ENCODE data around the gene MYO1B. TPM values are rescaled to one million over a fixed set of nuclear protein-coding genes. Genes with fewer than 3 reads are reported as not detected.

The MYO1B gene
- total and polyA plus RNA-seq, 7 donors, result 6.2 to 37.1 (median 13.8) TPM

GRCh38 chr2:191257934-191258333 lies 12.7 kb downstream of the MYO1B start:
- intact Hi-C loops (cut with DNase I), result no loop called here
- 83 to 93% methylated on average over 5 of the region's 5 CpGs for WGBS, 2 donors

GRCh38 chr2:191258996-191259395 lies 13.8 kb downstream of the MYO1B start:
- H3K4me3 ChIP-seq, result no peak overlapping the region
- no peaks in the 10 kb centered on the region for H3K27me3 ChIP-seq
- no peak for DNase-seq
- no peaks in the 10 kb centered on the region for H3K9me3 ChIP-seq
- no peaks in the 10 kb centered on the region for H3K36me3 ChIP-seq
- WGBS, 2 donors, result 56 to 59% methylated on average over 3 of the region's 3 CpGs
- H3K4me1 ChIP-seq, result no peaks in the 10 kb centered on the region
- H3K27ac ChIP-seq, result no peak overlapping the region
- intact Hi-C loops (cut with DNase I), result no loop called here
- TF ChIP-seq EP300 (IDR thresholded peaks at IDR 0.05), result no peak
- TF ChIP-seq CTCF (IDR thresholded peaks at IDR 0.05), result no peak
- TF ChIP-seq POLR2AphosphoS5 (IDR thresholded peaks at IDR 0.05), result no peak
- no peak for TF ChIP-seq POLR2A (IDR thresholded peaks at IDR 0.05)

More at GRCh38 chr2:191257934-191258333, 12.7 kb downstream of the MYO1B start:
- TF ChIP-seq CTCF (IDR thresholded peaks at IDR 0.05) (no peak), POLR2A (IDR thresholded peaks at IDR 0.05) (no peak), EP300 (IDR thresholded peaks at IDR 0.05) (no peak)
- H3K4me3 ChIP-seq, result no peak overlapping the region
- H3K9me3 ChIP-seq, result no peaks in the 10 kb centered on the region
- H3K36me3 ChIP-seq, result no peaks in the 10 kb centered on the region
- no peaks in the 10 kb centered on the region for H3K27me3 ChIP-seq
- H3K4me1 ChIP-seq, result no peaks in the 10 kb centered on the region
- H3K27ac ChIP-seq, result no peak overlapping the region
- no peak for DNase-seq

- peaks cover 0 to 17% (median 9%) of the 10 kb centered on the region in 4 donors for H3K4me1 ChIP-seq
- intact Hi-C loops (cut with DNase I), result no loop called here
Observed at GRCh38 chr2:191262436-191262835, 17.2 kb downstream of the MYO1B start.

GRCh38 chr2:191263050-191263449 lies 17.8 kb downstream of the MYO1B start:
- intact Hi-C loops (cut with DNase I), result no loop called here
- Histone ChIP-seq H3K36me3 (no peaks in the 10 kb centered on the region), H3K9me3 (no peaks in the 10 kb centered on the region), H3K27ac (no peak overlapping the region), H3K27me3 (no peaks in the 10 kb centered on the region), H3K4me3 (no peak overlapping the region), H3K4me1 (peaks cover 0 to 17% (median 9%) of the 10 kb centered on the region in 4 donors)
- no peak for DNase-seq
- no peak for TF ChIP-seq EP300 (IDR thresholded peaks at IDR 0.05)
- no peak for TF ChIP-seq POLR2A (IDR thresholded peaks at IDR 0.05)
- no peak for TF ChIP-seq POLR2AphosphoS5 (IDR thresholded peaks at IDR 0.05)
- no peak for TF ChIP-seq CTCF (IDR thresholded peaks at IDR 0.05)
- 12 to 45% methylated on average over 2 of the region's 2 CpGs for WGBS, 2 donors

More at GRCh38 chr2:191262436-191262835, 17.2 kb downstream of the MYO1B start:
- Histone ChIP-seq H3K9me3 (no peaks in the 10 kb centered on the region), H3K4me3 (no peak overlapping the region), H3K27me3 (no peaks in the 10 kb centered on the region), H3K27ac (no peak overlapping the region), H3K36me3 (no peaks in the 10 kb centered on the region)
- TF ChIP-seq CTCF (IDR thresholded peaks at IDR 0.05) (no peak), EP300 (IDR thresholded peaks at IDR 0.05) (no peak)
- 97% methylated on average over 5 of the region's 5 CpGs for WGBS, 2 donors
- no peak for DNase-seq

GRCh38 chr2:191264647-191265081 lies 19.5 kb downstream of the MYO1B start:
- intact Hi-C loops (cut with DNase I), result no loop called here
- Histone ChIP-seq H3K36me3 (no peaks in the 10 kb centered on the region), H3K4me1 (peaks cover 0 to 17% (median 9%) of the 10 kb centered on the region in 4 donors), H3K4me3 (no peak overlapping the region), H3K27ac (peak overlapping the region in 1 of 4 donors; percentile 48), H3K27me3 (no peaks in the 10 kb centered on the region), H3K9me3 (no peaks in the 10 kb centered on the region)
- no peak for TF ChIP-seq EP300 (IDR thresholded peaks at IDR 0.05)
- no peak for TF ChIP-seq POLR2AphosphoS5 (IDR thresholded peaks at IDR 0.05)
- TF ChIP-seq POLR2A (IDR thresholded peaks at IDR 0.05), result no peak
- TF ChIP-seq CTCF (IDR thresholded peaks at IDR 0.05), result no peak
- DNase-seq, result no peak
- WGBS, 2 donors, result 65 to 68% methylated on average over 3 of the region's 3 CpGs

All from sigmoid colon (tissue), 7 donors.